H1 (cell line): Measurements from ENCODE around the gene APOBEC3H. TPM values are rescaled to one million over a fixed set of nuclear protein-coding genes. Genes with fewer than 3 reads are reported as not detected.

Experiments used
- BACH1 ChIP-seq: IDR thresholded peaks from 2 replicates; pipeline ENCODE4 v1.6.1; 2012; ENCODE audit warnings: low read length, improper control_type of control experiment
- CTBP2 ChIP-seq: IDR thresholded peaks from 2 replicates; pipeline ENCODE4 v1.7.0; 2011; ENCODE audit warnings: borderline replicate concordance, mild to moderate bottlenecking, moderate library complexity, mixed read lengths, low read length; ENCODE audit not compliant: insufficient read depth, insufficient read length
- EP300 ChIP-seq, 2 experiments: IDR thresholded peaks; 1 replicate in 1 of 2; 2 replicates in 1 of 2; pipeline ENCODE4 v1.6.1; 2011 to 2012; ENCODE audit warnings: low read depth in 2 of 2, low read length in 2 of 2, mild to moderate bottlenecking in 2 of 2, borderline replicate concordance in 1 of 2, inconsistent platforms in 1 of 2, moderate library complexity in 1 of 2
- KDM1A ChIP-seq: fragments of 200-600, 300-600 bp; sonication (generic); IDR thresholded peaks from 2 replicates; pipeline ENCODE4 v1.7.1; 2016; ENCODE audit warnings: mild to moderate bottlenecking, low read length, borderline replicate concordance
- KDM4A ChIP-seq: IDR thresholded peaks from one replicate; pipeline ENCODE4 v1.7.1; 2012; ENCODE audit warnings: low read depth, mild to moderate bottlenecking, moderate library complexity, low read length, inconsistent platforms; ENCODE audit not compliant: severe bottlenecking
- POLR2AphosphoS5 ChIP-seq: IDR thresholded peaks from 2 replicates; pipeline ENCODE4 v1.6.1; 2011; ENCODE audit warnings: low read depth, low read length
- POU5F1 ChIP-seq: IDR thresholded peaks from 2 replicates; pipeline ENCODE4 v1.6.1; 2011; ENCODE audit warnings: low read depth, mild to moderate bottlenecking, low read length, moderate library complexity
- RBBP5 ChIP-seq: IDR thresholded peaks from 2 replicates; pipeline ENCODE4 v1.7.1; 2012; ENCODE audit warnings: low read depth, mild to moderate bottlenecking, inconsistent platforms, low read length, moderate library complexity, borderline replicate concordance
- RXRA ChIP-seq: IDR thresholded peaks from 2 replicates; pipeline ENCODE4 v1.6.1; 2011; ENCODE audit warnings: low read depth, mild to moderate bottlenecking, low read length, moderate library complexity; ENCODE audit not compliant: insufficient read depth
- SIX5 ChIP-seq: IDR thresholded peaks from 2 replicates; pipeline ENCODE4 v1.6.1; 2011; ENCODE audit warnings: mild to moderate bottlenecking, low read depth, low read length
- SP1 ChIP-seq: IDR thresholded peaks from 2 replicates; pipeline ENCODE4 v1.6.1; 2011; ENCODE audit warnings: low read depth, low read length
- SP2 ChIP-seq: IDR thresholded peaks from 2 replicates; pipeline ENCODE4 v1.6.1; 2012; ENCODE audit warnings: mild to moderate bottlenecking, low read length, inconsistent platforms
- TAF1 ChIP-seq: IDR thresholded peaks from 2 replicates; pipeline ENCODE4 v1.6.1; 2011; ENCODE audit warnings: mild to moderate bottlenecking, low read depth, low read length
- polyA plus RNA-seq, 7 experiments: library from polyadenylated mRNA; depleted of rRNA in 3 of 7; stranded (reverse) in 5 of 7; unstranded in 2 of 7; fragments of >200 nt in 5 of 7; fragments of 200-250 nt in 2 of 7; gene quantifications; 1 replicate in 5 of 7; 2 replicates in 1 of 7; 4 replicates in 1 of 7; pipeline versions ENCODE4 v1.2.1 to v1.2.3, GENCODE V29; 2011 to 2013; ENCODE audit warnings: missing spikeins in 2 of 7, mixed read lengths in 2 of 7
- small RNA-seq: library from polyadenylated mRNA; stranded (forward); fragments of <200 nt; extraction: miRNeasy Mini kit (QIAGEN cat#:217004); gene quantifications from one replicate; pipeline ENCODE3, GENCODE V24; 2013; ENCODE audit not compliant: insufficient read depth
- total RNA-seq: library from RNA; stranded (reverse); fragmentation: NEBNext Ultra II Directional; extraction: Animal tissue kit (Norgen Biotek cat#: 25700); gene quantifications from 2 replicates; pipeline ENCODE4 v1.2.1, GENCODE V29; 2021
- TF ChIP-seq, protein P1 (sequence below): IDR thresholded peaks from 2 replicates; pipeline ENCODE4 v1.6.1; 2012; ENCODE audit warnings: low read length, inconsistent platforms

Gene APOBEC3H
- total and polyA plus RNA-seq, 2 of the 8 experiments (the other 6 are each of a cell fraction or from before 2014, with no cell fraction given): 0.47 to 0.56 TPM

DNA sequence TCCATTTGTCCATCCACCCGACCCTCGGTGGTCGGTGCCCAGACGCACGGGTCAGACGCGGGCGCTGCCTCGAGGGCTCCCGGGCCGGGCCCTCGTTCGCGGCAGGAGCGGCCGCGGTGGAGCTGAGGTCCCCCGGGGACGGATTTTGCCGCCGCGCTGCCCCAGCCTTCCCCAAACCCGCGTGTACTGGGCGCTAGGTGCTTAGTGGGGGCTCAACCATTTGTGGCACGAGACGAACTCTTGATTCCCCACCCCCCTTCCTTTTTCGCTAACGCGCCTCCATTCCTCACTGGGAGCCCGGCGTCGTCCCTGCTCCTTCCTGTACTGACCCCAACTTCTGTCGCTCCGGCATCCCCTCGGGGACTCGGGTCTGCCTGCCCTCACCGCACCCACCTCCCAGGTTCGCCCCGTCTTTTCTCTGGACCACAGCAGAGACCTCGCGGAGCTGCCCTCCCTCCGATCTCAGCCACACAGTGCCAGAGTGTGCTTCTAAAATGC, 56.2 kb downstream of the APOBEC3H start (continued):
- TF ChIP-seq BACH1 (no peak), EP300 (IDR thresholded peaks at IDR 0.05; ENCODE audit: borderline replicate concordance in 1 of 2, low read depth in 2 of 2, low read length in 2 of 2) (no peak), TAF1 (0 out of 2 replicates have a peak, but pooled peaks have one; percentile 2), KDM4A (peak; percentile 35), KDM1A (no peak), POLR2AphosphoS5 (0 out of 2 replicates have a peak, but pooled peaks have one; percentile 9), SP2 (no peak), RBBP5 (0 out of 2 replicates have a peak, but pooled peaks have one; percentile 22), SIX5 (no peak), CTBP2 (no peak), SP1 (no peak), POU5F1 (no peak), RXRA (no peak)
- TF ChIP-seq, protein P1, sequence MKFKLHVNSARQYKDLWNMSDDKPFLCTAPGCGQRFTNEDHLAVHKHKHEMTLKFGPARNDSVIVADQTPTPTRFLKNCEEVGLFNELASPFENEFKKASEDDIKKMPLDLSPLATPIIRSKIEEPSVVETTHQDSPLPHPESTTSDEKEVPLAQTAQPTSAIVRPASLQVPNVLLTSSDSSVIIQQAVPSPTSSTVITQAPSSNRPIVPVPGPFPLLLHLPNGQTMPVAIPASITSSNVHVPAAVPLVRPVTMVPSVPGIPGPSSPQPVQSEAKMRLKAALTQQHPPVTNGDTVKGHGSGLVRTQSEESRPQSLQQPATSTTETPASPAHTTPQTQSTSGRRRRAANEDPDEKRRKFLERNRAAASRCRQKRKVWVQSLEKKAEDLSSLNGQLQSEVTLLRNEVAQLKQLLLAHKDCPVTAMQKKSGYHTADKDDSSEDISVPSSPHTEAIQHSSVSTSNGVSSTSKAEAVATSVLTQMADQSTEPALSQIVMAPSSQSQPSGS: no peak
- TF ChIP-seq, all 59 proteins: peak for 9

Small RNAs within 50 kb of the gene (small RNA-seq; reads per million reads assigned to genes)
- not detected for gene AL022318.2
- not detected for gene COX5BP7

Other genes starting within 250 kb of the APOBEC3H start
- gene CBX6, start 225.0 kb upstream of the APOBEC3H start, total RNA-seq: 27.5 and 28.2 TPM in 2 replicates
- gene CBX6, start 225.0 kb upstream of the APOBEC3H start, polyA plus RNA-seq (2011; rRNA removed): 10.6 and 11.7 TPM in 2 replicates
- gene APOBEC3A, start 139.6 kb upstream of the APOBEC3H start, total RNA-seq: not detected in 2 replicates
- not detected in 2 replicates for gene APOBEC3A, start 139.6 kb upstream of the APOBEC3H start, polyA plus RNA-seq (2011; rRNA removed)
- gene APOBEC3B, start 114.9 kb upstream of the APOBEC3H start, total RNA-seq: 14.2 and 16.3 TPM in 2 replicates
- gene APOBEC3B, start 114.9 kb upstream of the APOBEC3H start, polyA plus RNA-seq (2011; rRNA removed): 43.3 and 74.9 TPM in 2 replicates
- 23.3 and 23.7 TPM in 2 replicates for gene APOBEC3C, start 83.0 kb upstream of the APOBEC3H start, total RNA-seq
- gene APOBEC3C, start 83.0 kb upstream of the APOBEC3H start, polyA plus RNA-seq (2011; rRNA removed): 20.3 and 22.8 TPM in 2 replicates
- 5.5 and 7.2 TPM in 2 replicates for gene APOBEC3D, start 76.1 kb upstream of the APOBEC3H start, total RNA-seq
- 2.2 and 4.3 TPM in 2 replicates for gene APOBEC3D, start 76.1 kb upstream of the APOBEC3H start, polyA plus RNA-seq (2011; rRNA removed)
- 7.3 and 9.7 TPM in 2 replicates for gene APOBEC3F, start 56.4 kb upstream of the APOBEC3H start, total RNA-seq
- 4.0 and 5.5 TPM in 2 replicates for gene APOBEC3F, start 56.4 kb upstream of the APOBEC3H start, polyA plus RNA-seq (2011; rRNA removed)
- 0.94 and 2.0 TPM in 2 replicates for gene APOBEC3G, start 20.0 kb upstream of the APOBEC3H start, total RNA-seq
- 1.7 and 2.5 TPM in 2 replicates for gene APOBEC3G, start 20.0 kb upstream of the APOBEC3H start, polyA plus RNA-seq (2011; rRNA removed)
- 8.7 TPM in 2 replicates for gene CBX7, start 55.4 kb downstream of the APOBEC3H start, total RNA-seq
- 6.9 and 12.3 TPM in 2 replicates for gene CBX7, start 55.4 kb downstream of the APOBEC3H start, polyA plus RNA-seq (2011; rRNA removed)
- gene PDGFB, start 147.7 kb downstream of the APOBEC3H start, total RNA-seq: 8.5 and 9.6 TPM in 2 replicates
- 3.9 and 5.5 TPM in 2 replicates for gene PDGFB, start 147.7 kb downstream of the APOBEC3H start, polyA plus RNA-seq (2011; rRNA removed)
- gene RPL3, start 222.4 kb downstream of the APOBEC3H start, total RNA-seq: 2,801 and 2,865 TPM in 2 replicates
- gene RPL3, start 222.4 kb downstream of the APOBEC3H start, polyA plus RNA-seq (2011; rRNA removed): 5,362 and 5,466 TPM in 2 replicates